K562 (cell line): Measurements from ENCODE around the gene LTBP1. TPM values are rescaled to one million over a fixed set of nuclear protein-coding genes. Genes with fewer than 3 reads are reported as not detected.

Experiments
- ATAC-seq: fragments of 200-7000 bp; cut with Tn5 transposase; 3 replicates; pipeline ENCODE4 v1.9.1; 2020; ENCODE audit warnings: moderate library complexity
- BruUV-seq: library from RNA; stranded (reverse); fragments of 400-500 nt; replicated peaks from 2 replicates; lab custom pipeline; 2021; lab: Mats Ljungman, UMichigan
- CTCF ChIA-PET: fragments of 300-600 bp; formaldehyde crosslinking; extraction: SDS; loops from one replicate; lab custom pipeline; 2021; ENCODE audit warnings: low intra/inter-chr PET ratio; lab: Yijun Ruan, JAX
- POLR2A ChIA-PET: fragments of 300-600, 350-650 bp; sonication (Branson Sonifier 250); formaldehyde crosslinking; extraction: SDS; loops from one replicate; lab custom pipeline; 2021; ENCODE audit warnings: antibody characterized with exemption, inconsistent platforms; lab: Yijun Ruan, JAX
- DNase-seq, 4 experiments: peaks; one replicate each; pipeline versions ENCODE4 v3.0.0 to v3.0.0-alpha.2; 2011 to 2018; ENCODE audit warnings: low spot score in 3 of 4, mixed read lengths in 3 of 4; ENCODE audit errors: extremely low read depth in 1 of 4
- FAIRE-seq: peaks from 2 replicates; lab custom pipeline; 2011; peaks lifted over from hg19 to GRCh38; lab: Jason Lieb, UNC
- H2AFZ ChIP-seq: 2 replicates; pipeline ENCODE4 v1.6.0; 2011; ENCODE audit warnings: low read depth, low read length, control low read depth, inconsistent platforms
- H3K27ac ChIP-seq: fragments of 200-600 bp; 3 replicates; pipeline ENCODE4 v1.8.0; 2011; ENCODE audit warnings: low read depth, mild to moderate bottlenecking, control low read depth, inconsistent platforms, low read length, moderate library complexity, mixed read lengths; ENCODE audit errors: extremely low read depth
- H3K27me3 ChIP-seq, 2 experiments: fragments of 300-600 bp in 1 of 2; 2 replicates in 1 of 2; 3 replicates in 1 of 2; pipeline versions ENCODE4 v1.6.0 to v1.8.0; 2011; ENCODE audit warnings: inconsistent platforms in 2 of 2, low read length in 2 of 2, mild to moderate bottlenecking in 1 of 2, mixed read lengths in 1 of 2, moderate library complexity in 1 of 2; ENCODE audit not compliant: control insufficient read depth in 2 of 2, insufficient read depth in 2 of 2
- H3K36me3 ChIP-seq: fragments of 300-600 bp; 3 replicates; pipeline ENCODE4 v1.8.0; 2011; ENCODE audit warnings: mild to moderate bottlenecking, low read length, inconsistent platforms; ENCODE audit not compliant: control insufficient read depth, insufficient read depth
- H3K4me1 ChIP-seq, 2 experiments: fragments of 200-600 bp in 1 of 2; replicated peaks in 1 of 2; 2 replicates in 1 of 2; 3 replicates in 1 of 2; pipeline versions ENCODE4 v1.5.1 to v1.8.0; 2011; ENCODE audit warnings: inconsistent platforms in 2 of 2, low read length in 2 of 2, mild to moderate bottlenecking in 1 of 2, mixed read lengths in 1 of 2, moderate library complexity in 1 of 2; ENCODE audit not compliant: control insufficient read depth in 2 of 2, insufficient read depth in 2 of 2
- H3K4me2 ChIP-seq: 2 replicates; pipeline ENCODE4 v1.6.1; 2011; ENCODE audit warnings: low read length, control low read depth, inconsistent platforms, mixed read lengths; ENCODE audit not compliant: insufficient read depth
- H3K4me3 ChIP-seq: fragments of 200-600 bp; sonication (generic), shearing (Covaris generic); 2 replicates; pipeline ENCODE4 v1.5.1; 2016; ENCODE audit warnings: control low read depth, inconsistent platforms
- H3K79me2 ChIP-seq: fragments of 200-600 bp; 3 replicates; pipeline ENCODE4 v1.8.0; 2011; ENCODE audit warnings: low read length, inconsistent platforms; ENCODE audit not compliant: control insufficient read depth, insufficient read depth
- H3K9ac ChIP-seq, 2 experiments: 2 replicates each; pipeline versions ENCODE4 v1.6.0 to v1.6.1; 2011; ENCODE audit warnings: low read depth in 2 of 2, low read length in 2 of 2, control low read depth in 1 of 2, inconsistent platforms in 1 of 2, mild to moderate bottlenecking in 1 of 2, mixed read lengths in 1 of 2; ENCODE audit not compliant: insufficient read depth in 1 of 2
- H3K9me1 ChIP-seq: one replicate; pipeline ENCODE4 v1.6.0; 2011; ENCODE audit warnings: inconsistent platforms, mild to moderate bottlenecking, low read length, moderate library complexity; ENCODE audit not compliant: control insufficient read depth, insufficient read depth
- H3K9me3 ChIP-seq: replicated peaks from 2 replicates; pipeline ENCODE4 v1.5.1; 2011; ENCODE audit warnings: low read depth, low read length, inconsistent platforms; ENCODE audit not compliant: control insufficient read depth, insufficient read depth
- H4K20me1 ChIP-seq: replicated peaks from 2 replicates; pipeline ENCODE4 v1.6.1; 2011; ENCODE audit warnings: low read length, inconsistent platforms, mixed read lengths; ENCODE audit not compliant: control insufficient read depth, insufficient read depth
- CREB5 ChIP-seq: fragments of 250-450 bp; sonication (Bioruptor Pico); IDR thresholded peaks from 2 replicates; pipeline ENCODE4 v1.5.0; 2020; ENCODE audit warnings: mild to moderate bottlenecking
- ETS2 ChIP-seq: IDR thresholded peaks from 2 replicates; pipeline ENCODE4 v1.6.1; 2016; ENCODE audit warnings: borderline replicate concordance, missing genetic modification characterization, mild to moderate bottlenecking, moderate library complexity, missing compliant biosample characterization; ENCODE audit not compliant: poor library complexity, severe bottlenecking
- GTF2E2 ChIP-seq: fragments of 200-800 bp; sonication (Bioruptor generic); IDR thresholded peaks from 2 replicates; pipeline ENCODE4 v1.6.1; 2016; ENCODE audit warnings: missing genetic modification characterization, missing compliant biosample characterization
- IFI16 ChIP-seq: fragments of 250-450 bp; sonication (Bioruptor Pico); IDR thresholded peaks from 2 replicates; pipeline ENCODE4 v2.1.2; 2022; ENCODE audit warnings: mild to moderate bottlenecking, inconsistent platforms
- MCM7 ChIP-seq, 2 experiments: fragments of 450-650 bp; IDR thresholded peaks; 2 replicates each; pipeline ENCODE4 v1.6.1; 2016 to 2018
- NR1H2 ChIP-seq: sonication (generic); formaldehyde crosslinking; IDR thresholded peaks from 2 replicates; pipeline ENCODE4 v1.4.0; 2020; ENCODE audit warnings: mild to moderate bottlenecking, missing genetic modification reagents
- SMAD3 ChIP-seq: fragments of 450-650 bp; formaldehyde crosslinking; conservative IDR thresholded peaks from 2 replicates; pipeline ENCODE4 v1.4.0; 2020; ENCODE audit warnings: mild to moderate bottlenecking
- TAL1 ChIP-seq: fragments of 450-650 bp; IDR thresholded peaks from 2 replicates; pipeline ENCODE4 v1.6.1; 2016; ENCODE audit warnings: mild to moderate bottlenecking
- YBX1 ChIP-seq: fragments of 450-650 bp; IDR thresholded peaks from 2 replicates; pipeline ENCODE4 v1.7.1; 2016; ENCODE audit warnings: mild to moderate bottlenecking
- ZC3H8 ChIP-seq: fragments of 450-650 bp; IDR thresholded peaks from 2 replicates; pipeline ENCODE4 v1.6.1; 2017
- ZFX ChIP-seq: sonication (generic); formaldehyde crosslinking; IDR thresholded peaks from 2 replicates; pipeline ENCODE4 v1.8.0; 2022; ENCODE audit warnings: mild to moderate bottlenecking, missing genetic modification reagents, moderate library complexity
- ZNF121 ChIP-seq: sonication (generic); formaldehyde crosslinking; conservative IDR thresholded peaks from 2 replicates; pipeline ENCODE4 v1.8.0; 2022; ENCODE audit warnings: missing genetic modification reagents
- ZNF347 ChIP-seq: fragments of 450-650 bp; formaldehyde crosslinking; IDR thresholded peaks from 2 replicates; pipeline ENCODE4 v1.4.0; 2020; ENCODE audit warnings: low read depth, mild to moderate bottlenecking, moderate library complexity
- WGBS: fragments of 100-300 bp; shearing (Covaris generic); methylation state at CpG from one replicate; pipeline ENCODE4 v1.1.6; 2016; ENCODE audit warnings: low coverage, mixed read lengths; ENCODE audit not compliant: insufficient coverage; ENCODE audit errors: missing lambda C conversion rate; 5-methylcytosine and 5-hydroxymethylcytosine counted together
- in situ Hi-C: fragments of 300-500 bp; cut with MboI; formaldehyde crosslinking; loops from 4 replicates; pipeline ENCODE4 v1.15.0; 2018; ENCODE audit warnings: inconsistent platforms, mixed read lengths
- intact Hi-C: fragments of 100-400 bp; cut with micrococcal nuclease; formaldehyde crosslinking; loops from 2 replicates; pipeline ENCODE4 v1.14.2; 2022
- polyA plus RNA-seq, 8 experiments: library from polyadenylated mRNA; depleted of rRNA in 4 of 8; stranded (reverse) in 5 of 8; unstranded in 3 of 8; fragments of >200 nt; fragmentation: Nextera tagmentation in 2 of 8; fragmentation: Illumina TruSeq in 1 of 8; extraction: Ambion mirVana in 2 of 8; extraction: Trizol in 1 of 8; gene quantifications; 2 replicates each; pipeline versions ENCODE4 v1.2.1 to v1.2.3, GENCODE V29; 2011 to 2014; ENCODE audit warnings: inconsistent platforms in 1 of 8, missing spikeins in 1 of 8
- total RNA-seq, 7 experiments: library from RNA; depleted of rRNA in 6 of 7; stranded (reverse); fragments of >200 nt in 6 of 7; fragmentation: Illumina TruSeq in 2 of 7; extraction: Trizol in 2 of 7; gene quantifications; 2 replicates each; pipeline versions ENCODE4 v1.2.1 to v1.2.3, GENCODE V29; 2011 to 2021; ENCODE audit warnings: low replicate concordance in 1 of 7
- TF ChIP-seq, protein P1 (sequence below): IDR thresholded peaks from 3 replicates; pipeline ENCODE4 v1.6.1; 2011; ENCODE audit warnings: borderline replicate concordance, mild to moderate bottlenecking; ENCODE audit not compliant: insufficient read length, insufficient read depth
- TF ChIP-seq, protein P2 (sequence below): fragments of 450-650 bp; formaldehyde crosslinking; IDR thresholded peaks from 2 replicates; pipeline ENCODE4 v1.4.0; 2022; ENCODE audit warnings: missing genetic modification characterization

Gene LTBP1
- total and polyA plus RNA-seq, 9 of the 15 experiments (the other 6 are each of a cell fraction or from before 2014, with no cell fraction given) = 3.6 to 16.4 (median 8.5) TPM

DNA sequence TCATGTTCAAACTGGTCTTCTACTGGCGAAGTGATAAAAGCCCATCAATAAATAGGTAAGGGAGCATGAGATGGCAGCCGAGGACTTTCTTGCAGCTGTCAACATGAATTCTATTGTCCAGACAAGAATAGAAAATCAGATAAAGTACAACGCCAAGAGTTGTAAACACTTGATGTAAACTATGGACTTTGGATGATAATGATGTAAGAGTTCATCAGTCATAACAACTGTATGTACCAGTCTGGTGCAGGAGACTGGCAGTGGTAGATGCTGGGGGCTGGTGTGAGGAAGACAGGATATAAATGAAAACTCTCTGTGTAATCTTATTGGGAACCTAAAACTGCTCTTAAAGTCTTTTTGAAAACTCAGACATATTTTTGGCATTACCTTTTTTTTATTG is 373.8 kb downstream of the LTBP1 start:
- H3K79me2 ChIP-seq = no peaks in the 10 kb centered on the region
- whole genome bisulfite sequencing = 15% methylated on average over 3 of the region's 3 CpGs
- H3K4me3 ChIP-seq = no peak overlapping the region
- intact Hi-C loops = no loop called here
- no peak overlapping the region for H3K4me2 ChIP-seq
- BruUV-seq = no TSS peak
- no peaks in the 10 kb centered on the region for H3K36me3 ChIP-seq
- H3K9me3 ChIP-seq = no peaks in the 10 kb centered on the region
- ATAC-seq (no peak), FAIRE-seq (peak; percentile 19), DNase-seq (no peak)
- H3K27ac ChIP-seq = no peak overlapping the region
- no peak overlapping the region for H2AFZ ChIP-seq
- CTCF ChIA-PET = no interaction called here
- H4K20me1 ChIP-seq = no peaks in the 10 kb centered on the region
- H3K27me3 ChIP-seq = no peaks in the 10 kb centered on the region
- H3K4me1 ChIP-seq = no peaks in the 10 kb centered on the region
- no peaks in the 10 kb centered on the region for H3K9me1 ChIP-seq
- POLR2A ChIA-PET = no interaction called here
- H3K9ac ChIP-seq = no peak overlapping the region
- TF ChIP-seq ZC3H8 (no peak), ZNF347 (CRISPR knock-in tag) (no peak), MCM7 (IDR thresholded peaks at IDR 0.05) (no peak), NR1H2 (CRISPR knock-in tag) (no peak)
- in situ Hi-C loops = no loop called here

DNA sequence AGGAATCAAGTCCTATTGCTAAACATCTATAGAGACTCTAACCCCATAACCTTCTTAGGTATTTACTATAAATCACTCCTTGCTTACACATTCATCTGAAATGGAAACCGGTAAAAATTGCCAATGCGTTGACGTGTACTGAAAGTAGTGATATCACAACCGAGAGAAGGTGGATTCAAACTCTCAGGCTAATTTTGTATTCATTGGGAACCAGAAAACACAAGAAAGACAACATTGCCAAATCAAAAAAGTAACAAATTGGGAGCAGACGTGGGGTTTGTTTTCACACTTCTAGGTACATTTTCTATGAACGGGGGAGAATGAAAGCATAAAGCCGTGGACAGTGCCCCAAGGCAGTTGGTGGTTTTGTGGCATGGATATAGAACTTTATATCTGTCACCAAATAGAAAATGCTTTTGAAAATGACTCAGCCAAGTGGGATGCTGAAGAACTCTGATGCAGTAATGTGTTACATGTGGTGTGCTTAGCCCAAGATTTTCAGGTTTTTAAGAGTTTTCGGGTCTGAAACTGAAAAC is 374.6 kb downstream of the LTBP1 start:
- Histone ChIP-seq H2AFZ (no peak overlapping the region), H3K27ac (no peak overlapping the region), H3K9ac (no peak overlapping the region), H3K4me3 (no peak overlapping the region), H4K20me1 (no peaks in the 10 kb centered on the region), H3K4me1 (no peaks in the 10 kb centered on the region), H3K9me3 (no peaks in the 10 kb centered on the region), H3K79me2 (no peaks in the 10 kb centered on the region), H3K9me1 (no peaks in the 10 kb centered on the region), H3K36me3 (no peaks in the 10 kb centered on the region), H3K27me3 (no peaks in the 10 kb centered on the region), H3K4me2 (no peak overlapping the region)
- ChIA-PET CTCF (no interaction called here), POLR2A (no interaction called here)
- ATAC-seq = no peak
- FAIRE-seq = no peak
- BruUV-seq = no TSS peak
- DNase-seq = no peak
- WGBS = 25% methylated on average over 8 of the region's 8 CpGs
- in situ Hi-C loops = no loop called here
- intact Hi-C loops = no loop called here
- TF ChIP-seq YBX1 (no peak), ETS2 (no peak), GTF2E2 (no peak), ZFX (CRISPR knock-in tag) (no peak), CREB5 (no peak), TAL1 (no peak), ZNF121 (no peak), IFI16 (CRISPR knock-in tag) (no peak), SMAD3 (CRISPR knock-in tag) (no peak)
- TF ChIP-seq, protein P1, sequence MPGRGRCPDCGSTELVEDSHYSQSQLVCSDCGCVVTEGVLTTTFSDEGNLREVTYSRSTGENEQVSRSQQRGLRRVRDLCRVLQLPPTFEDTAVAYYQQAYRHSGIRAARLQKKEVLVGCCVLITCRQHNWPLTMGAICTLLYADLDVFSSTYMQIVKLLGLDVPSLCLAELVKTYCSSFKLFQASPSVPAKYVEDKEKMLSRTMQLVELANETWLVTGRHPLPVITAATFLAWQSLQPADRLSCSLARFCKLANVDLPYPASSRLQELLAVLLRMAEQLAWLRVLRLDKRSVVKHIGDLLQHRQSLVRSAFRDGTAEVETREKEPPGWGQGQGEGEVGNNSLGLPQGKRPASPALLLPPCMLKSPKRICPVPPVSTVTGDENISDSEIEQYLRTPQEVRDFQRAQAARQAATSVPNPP = no peak
- TF ChIP-seq, protein P2, sequence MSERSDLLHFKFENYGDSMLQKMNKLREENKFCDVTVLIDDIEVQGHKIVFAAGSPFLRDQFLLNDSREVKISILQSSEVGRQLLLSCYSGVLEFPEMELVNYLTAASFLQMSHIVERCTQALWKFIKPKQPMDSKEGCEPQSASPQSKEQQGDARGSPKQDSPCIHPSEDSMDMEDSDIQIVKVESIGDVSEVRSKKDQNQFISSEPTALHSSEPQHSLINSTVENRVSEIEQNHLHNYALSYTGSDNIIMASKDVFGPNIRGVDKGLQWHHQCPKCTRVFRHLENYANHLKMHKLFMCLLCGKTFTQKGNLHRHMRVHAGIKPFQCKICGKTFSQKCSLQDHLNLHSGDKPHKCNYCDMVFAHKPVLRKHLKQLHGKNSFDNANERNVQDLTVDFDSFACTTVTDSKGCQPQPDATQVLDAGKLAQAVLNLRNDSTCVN (CRISPR knock-in tag) = no peak
